Gastroesophageal sphincter (tissue), 3 donors: ENCODE measurements around the gene ARCN1.

Source experiments
- POLR2A ChIP-seq, 2 donors: fragments of 450-650 bp; IDR thresholded peaks; one replicate each; pipeline ENCODE4 v1.6.1; 2017; ENCODE audit warnings: antibody characterized with exemption in 2 of 2, mild to moderate bottlenecking in 2 of 2, moderate library complexity in 1 of 2
- POLR2AphosphoS5 ChIP-seq: sonication (generic); formaldehyde crosslinking; IDR thresholded peaks from one replicate; pipeline ENCODE4 v1.6.1; 2017; ENCODE audit warnings: antibody characterized with exemption
- TF ChIP-seq, protein P1 (sequence below), 4 experiments: fragments of 200-600 bp in 2 of 4; fragments of 450-650 bp in 2 of 4; sonication (generic) in 1 of 4; IDR thresholded peaks; one replicate each; pipeline ENCODE4 v1.5.1; 2017 to 2019; ENCODE audit warnings: antibody characterized with exemption in 4 of 4, mild to moderate bottlenecking in 2 of 4, moderate library complexity in 2 of 4

DNA sequence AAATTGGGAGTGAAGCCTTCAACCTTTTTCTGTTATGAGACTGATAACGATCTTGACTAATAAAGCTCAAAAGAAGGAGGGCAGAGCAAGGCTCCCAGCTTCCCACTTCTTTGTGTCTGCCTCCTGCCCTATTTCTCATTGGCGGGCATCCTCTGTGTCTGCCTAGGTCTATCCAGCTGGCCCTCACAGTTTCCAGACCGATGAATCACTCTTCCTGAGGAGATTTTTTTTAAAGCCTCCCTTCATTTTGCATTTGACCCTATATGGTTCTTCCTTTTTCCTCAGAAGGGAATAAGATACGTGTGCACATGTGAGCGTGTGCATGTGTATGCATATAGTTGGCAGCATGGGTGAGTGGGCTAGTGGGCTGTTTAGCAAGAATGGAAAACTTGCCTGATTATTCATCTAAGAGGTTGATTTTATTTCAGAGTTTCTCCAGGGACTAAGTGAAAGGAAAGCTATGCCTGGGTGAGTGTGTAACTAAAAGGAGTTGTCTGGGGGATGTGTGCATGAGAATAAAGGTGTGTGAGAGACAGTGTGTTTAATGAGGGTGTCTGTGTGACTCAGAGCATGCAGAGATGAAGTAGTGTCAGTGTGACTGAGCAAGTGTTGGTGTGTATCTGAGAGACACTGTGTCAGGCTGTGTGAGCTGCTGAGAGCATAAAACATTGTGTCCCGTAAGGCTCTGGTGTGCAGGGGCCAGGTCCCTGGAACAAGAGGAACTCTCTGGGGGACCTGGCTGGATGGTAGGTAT, 47.4 kb downstream of the ARCN1 start:
- TF ChIP-seq, protein P1, sequence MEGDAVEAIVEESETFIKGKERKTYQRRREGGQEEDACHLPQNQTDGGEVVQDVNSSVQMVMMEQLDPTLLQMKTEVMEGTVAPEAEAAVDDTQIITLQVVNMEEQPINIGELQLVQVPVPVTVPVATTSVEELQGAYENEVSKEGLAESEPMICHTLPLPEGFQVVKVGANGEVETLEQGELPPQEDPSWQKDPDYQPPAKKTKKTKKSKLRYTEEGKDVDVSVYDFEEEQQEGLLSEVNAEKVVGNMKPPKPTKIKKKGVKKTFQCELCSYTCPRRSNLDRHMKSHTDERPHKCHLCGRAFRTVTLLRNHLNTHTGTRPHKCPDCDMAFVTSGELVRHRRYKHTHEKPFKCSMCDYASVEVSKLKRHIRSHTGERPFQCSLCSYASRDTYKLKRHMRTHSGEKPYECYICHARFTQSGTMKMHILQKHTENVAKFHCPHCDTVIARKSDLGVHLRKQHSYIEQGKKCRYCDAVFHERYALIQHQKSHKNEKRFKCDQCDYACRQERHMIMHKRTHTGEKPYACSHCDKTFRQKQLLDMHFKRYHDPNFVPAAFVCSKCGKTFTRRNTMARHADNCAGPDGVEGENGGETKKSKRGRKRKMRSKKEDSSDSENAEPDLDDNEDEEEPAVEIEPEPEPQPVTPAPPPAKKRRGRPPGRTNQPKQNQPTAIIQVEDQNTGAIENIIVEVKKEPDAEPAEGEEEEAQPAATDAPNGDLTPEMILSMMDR (IDR thresholded peaks at IDR 0.05): no peak
- TF ChIP-seq POLR2AphosphoS5: peak; percentile 19
- no peak for TF ChIP-seq POLR2A (IDR thresholded peaks at IDR 0.05)
